Head of caudate nucleus (tissue), 42 donors: Measurements from ENCODE around the gene CLCN2.

Experiments used
- DNase-seq, 42 donors: peaks; one replicate each; pipeline versions ENCODE4 v3.0.0 to v3.0.0-alpha.2; 2020 to 2021; ENCODE audit warnings: mixed read lengths in 7 of 42
- intact Hi-C: fragments of 100-400 bp; cut with DNase I; formaldehyde crosslinking; loops from one replicate; pipeline ENCODE4 v1.15.0; 2022

CLCN2 gene

DNA sequence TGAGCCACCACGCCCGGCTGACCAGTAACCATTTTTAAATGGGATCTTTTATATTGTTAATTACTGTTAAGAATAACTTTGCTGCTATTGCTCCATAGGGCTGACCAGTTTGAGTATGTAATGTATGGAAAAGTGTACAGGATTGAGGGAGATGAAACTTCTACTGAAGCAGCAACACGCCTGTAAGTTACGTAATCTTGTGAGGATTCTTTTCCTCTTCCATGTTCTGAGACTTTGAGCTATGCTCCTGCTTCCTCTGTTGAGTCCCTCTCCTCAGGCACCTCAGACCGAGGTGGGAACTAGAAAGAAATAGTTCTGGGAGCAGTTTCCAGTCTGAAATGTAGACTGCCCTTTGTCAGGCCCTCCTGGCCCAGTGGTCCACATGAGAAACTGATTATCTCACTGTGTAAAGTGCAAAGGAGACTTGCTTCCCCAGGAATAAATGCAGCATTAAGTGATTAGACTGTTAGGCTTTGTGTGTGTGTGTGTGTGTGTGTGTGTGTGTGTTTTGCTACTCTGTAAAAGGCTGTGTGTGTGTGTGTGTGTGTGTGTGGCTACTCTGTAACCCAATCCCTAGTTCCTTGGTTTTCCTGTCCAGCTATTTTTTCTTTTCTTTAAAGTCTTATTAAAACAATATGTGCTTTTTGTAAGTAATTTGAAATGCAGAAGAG, 5.3 kb upstream of the CLCN2 start:
- intact Hi-C loops, result no loop called here
- no peak for DNase-seq

DNA sequence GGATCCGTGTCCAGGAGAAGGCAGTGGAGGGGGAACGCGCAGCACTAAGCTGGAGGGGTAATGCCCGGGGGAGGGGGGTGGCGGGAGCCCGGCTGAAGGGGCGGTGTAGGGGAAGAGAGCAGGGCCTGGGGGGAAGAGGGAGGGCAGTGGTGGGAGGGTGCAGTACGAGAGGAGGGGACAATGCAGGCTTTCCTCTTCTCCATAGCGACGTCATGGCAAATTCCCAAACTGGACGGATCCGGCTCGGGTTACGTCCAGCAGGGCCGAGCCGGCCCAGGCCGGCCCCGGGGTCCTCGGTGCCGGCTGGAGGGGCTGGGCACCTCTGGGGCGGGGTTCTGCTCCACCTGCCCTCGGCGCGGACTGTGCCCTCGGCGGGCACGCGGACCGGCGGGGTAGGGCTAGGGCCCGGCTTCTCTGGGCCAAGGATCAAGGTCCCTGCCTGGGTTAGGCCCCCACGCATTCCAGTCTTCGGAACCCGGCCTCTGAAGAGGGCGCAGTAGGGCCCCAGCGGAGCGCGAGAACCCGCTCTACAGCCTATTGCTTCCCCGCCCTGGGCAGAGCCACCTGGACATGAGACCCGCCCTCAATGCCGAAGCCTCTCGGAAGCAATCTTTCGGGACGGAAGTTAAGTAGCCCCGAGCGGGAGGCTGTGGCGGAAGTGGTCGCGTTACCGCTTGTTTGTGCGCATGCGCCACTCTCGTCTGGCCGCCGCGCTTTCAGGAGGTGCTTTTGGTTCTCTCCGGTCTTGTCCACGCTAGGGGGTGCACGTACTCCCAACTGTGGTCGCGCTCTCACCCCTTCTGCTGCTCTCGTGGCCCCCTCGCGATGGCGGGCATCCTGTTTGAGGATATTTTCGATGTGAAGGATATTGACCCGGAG, 1.5 kb upstream of the CLCN2 start:
- intact Hi-C loops, result no loop called here
- DNase-seq, result peak; percentile 86 to 98 (median 94)

DNA sequence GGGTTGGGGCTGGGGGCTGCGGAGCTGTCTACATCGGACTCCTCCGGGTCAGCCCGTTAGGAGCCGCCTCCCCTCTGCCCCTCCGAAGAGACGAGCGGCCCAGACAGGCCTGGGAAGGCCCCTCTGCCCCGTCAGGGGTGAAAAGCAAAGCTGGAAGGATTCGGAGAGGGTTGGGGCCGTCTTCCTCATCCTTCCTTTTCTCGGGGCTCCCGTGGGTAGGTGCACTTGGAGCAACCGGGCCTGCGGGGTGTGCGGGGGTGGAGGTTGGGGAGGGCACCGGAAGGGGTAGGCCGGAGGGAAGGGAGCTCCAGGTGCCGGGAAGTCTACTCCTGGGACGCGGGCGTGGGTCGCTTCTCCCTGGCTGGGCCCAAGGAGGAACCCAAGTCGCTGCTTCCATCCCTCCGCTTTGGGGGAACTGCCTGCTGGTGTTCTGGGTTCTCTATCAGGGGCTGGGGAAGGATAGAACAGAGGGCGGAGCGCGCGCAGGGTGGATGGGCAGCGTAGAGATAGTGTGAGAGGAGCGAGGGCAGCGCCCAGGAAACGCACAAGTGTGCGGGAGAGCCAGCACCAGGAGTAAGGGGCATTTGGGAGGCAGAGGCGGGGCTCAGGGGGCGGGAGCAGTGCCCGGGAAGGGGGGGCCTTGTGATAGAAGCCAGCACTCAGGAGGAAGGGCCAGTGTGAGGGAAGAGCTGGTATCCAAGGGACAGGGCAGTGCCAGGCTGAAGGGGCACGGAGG, 695 bp upstream of the CLCN2 start:
- peak; percentile 46 to 85 (median 70) for DNase-seq
- intact Hi-C loops, result no loop called here

DNA sequence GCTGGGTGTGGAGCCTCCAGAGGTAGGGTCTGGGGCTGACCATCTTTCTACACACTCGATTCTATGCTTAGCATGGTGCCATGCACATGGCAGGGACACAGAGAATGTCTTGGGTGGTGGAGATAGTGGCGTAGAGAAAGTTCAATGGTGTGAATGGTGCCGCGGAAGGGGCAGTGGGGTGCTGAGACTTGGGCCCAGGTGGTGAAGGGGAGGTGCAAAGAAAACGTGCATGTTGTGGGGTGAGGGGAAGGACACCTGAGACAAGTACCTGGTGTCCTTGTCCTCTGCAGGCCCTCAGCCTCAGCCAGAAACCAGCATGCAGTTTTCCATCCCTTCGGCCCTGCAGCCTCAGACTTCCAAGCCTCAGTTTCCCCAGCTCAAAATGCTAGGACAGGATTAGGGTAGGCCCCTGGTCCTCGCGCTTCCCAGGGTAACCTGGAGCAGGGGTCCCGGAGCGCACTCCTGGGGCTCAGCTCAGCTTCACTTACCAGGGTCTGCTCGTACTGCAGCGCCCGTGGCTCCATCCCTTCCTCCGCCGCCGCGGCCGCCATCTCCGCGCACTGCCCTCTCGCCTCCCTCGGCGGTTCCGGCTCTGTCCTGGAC, 375 bp downstream of the CLCN2 start:
- DNase-seq, result no peak
- intact Hi-C loops, result no loop called here

- DNase-seq, result peak in 10 of 42 donors; percentile 22 to 81 (median 56)
- intact Hi-C loops, result no loop called here
Measured at GRCh38 chr3:184360070-184360928, 1.1 kb downstream of the CLCN2 start.

DNA sequence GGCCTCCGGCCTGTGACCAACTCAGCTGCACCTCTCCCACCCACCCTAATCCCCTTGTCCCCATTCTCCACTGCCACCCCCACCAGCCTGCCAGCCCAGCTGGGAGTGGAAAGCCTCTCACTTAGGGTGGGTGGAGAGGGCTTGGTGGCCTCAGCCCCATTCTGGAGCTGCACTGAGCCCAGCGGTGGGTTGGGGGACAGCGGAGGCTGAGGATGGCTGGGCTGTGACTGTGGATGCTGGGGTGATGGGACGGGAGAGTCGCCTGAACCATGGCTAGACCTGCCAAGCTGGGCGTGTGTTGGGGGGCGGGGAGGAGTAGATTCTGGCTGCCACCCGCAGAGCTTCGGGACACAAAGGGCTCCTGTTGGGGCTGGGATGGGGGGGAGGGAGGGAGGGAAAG, 1.8 kb downstream of the CLCN2 start:
- intact Hi-C loops, result no loop called here
- DNase-seq, result peak; percentile 57 to 93 (median 80)

- intact Hi-C loops, result no loop called here
Measured at GRCh38 chr3:184358921-184359350, 2.5 kb downstream of the CLCN2 start.

DNA sequence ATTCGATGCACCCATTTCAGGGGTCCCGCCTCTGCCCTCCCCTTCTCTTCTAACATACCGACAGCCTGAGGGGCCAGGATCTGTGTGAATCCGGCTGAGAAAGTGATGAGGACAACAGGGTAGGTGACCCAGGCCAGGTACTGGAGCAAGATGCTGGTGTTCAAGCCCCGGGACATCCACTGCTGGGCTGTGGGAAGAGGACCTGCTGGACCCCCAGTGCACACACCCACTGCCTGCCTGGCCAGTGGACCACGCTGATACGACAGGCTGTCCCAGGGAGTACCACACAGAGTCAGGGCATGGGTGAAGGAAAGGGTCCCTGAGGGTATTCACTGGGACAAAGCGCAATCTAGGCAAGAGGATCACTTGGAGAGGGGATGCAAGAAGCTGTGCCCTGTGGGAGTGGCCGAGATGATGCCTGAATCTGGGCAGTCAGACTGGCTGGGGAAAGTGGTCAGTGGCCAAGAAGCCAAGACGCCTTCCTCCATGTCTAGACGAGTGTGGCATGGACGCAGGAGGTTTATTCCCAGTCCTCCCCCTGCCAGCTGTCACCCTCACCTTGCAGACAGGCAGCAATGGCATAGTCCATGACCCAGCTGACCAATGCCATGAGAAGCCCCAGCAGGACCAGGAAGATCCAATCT, 3.2 kb downstream of the CLCN2 start:
- DNase-seq, result no peak
- intact Hi-C loops, result no loop called here

More at GRCh38 chr3:184358921-184359350, 2.5 kb downstream of the CLCN2 start:
- DNase-seq, result no peak

GRCh38 chr3:184357248-184358123, 3.9 kb downstream of the CLCN2 start:
- intact Hi-C loops, result no loop called here

DNA sequence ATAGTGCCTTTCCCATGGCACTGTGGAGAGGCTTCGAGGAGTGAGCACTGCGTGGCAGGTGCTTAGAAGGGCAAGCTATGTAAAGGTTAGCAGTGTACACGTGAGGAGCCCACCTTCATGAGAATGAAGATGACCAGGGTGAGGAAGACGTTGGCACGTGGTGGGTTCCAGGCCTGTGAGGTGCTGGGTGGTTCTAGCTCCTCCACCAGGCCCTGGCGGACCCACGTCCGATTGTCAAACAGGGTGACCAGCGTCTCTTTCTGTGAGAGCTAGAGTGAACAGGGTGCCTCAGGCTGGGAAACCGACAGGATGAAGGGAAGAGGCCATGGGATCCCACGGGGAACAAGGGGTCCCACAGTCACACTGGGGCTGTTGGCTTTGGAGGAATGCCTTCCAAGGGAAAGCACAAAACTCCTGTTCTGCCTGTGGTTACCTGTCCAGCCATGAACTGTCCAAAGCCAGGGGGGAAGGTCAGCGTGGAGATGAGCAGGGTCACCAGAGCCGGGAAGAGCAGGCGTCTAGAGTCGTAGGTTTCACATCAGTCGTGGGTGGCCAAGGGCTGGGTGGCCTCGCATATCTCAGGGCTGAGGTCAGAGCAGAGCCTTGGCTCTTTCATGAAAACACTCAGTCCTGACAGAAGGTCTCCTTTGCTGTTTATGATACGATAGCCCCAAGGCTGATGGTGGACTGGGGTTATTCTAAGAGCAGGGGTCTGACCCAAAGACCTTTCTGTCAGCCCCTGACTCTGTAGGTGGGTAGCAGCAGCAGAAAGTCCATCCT, 6.0 kb downstream of the CLCN2 start:
- intact Hi-C loops, result no loop called here
- DNase-seq, result no peak

More at GRCh38 chr3:184357248-184358123, 3.9 kb downstream of the CLCN2 start:
- DNase-seq, result no peak

DNA sequence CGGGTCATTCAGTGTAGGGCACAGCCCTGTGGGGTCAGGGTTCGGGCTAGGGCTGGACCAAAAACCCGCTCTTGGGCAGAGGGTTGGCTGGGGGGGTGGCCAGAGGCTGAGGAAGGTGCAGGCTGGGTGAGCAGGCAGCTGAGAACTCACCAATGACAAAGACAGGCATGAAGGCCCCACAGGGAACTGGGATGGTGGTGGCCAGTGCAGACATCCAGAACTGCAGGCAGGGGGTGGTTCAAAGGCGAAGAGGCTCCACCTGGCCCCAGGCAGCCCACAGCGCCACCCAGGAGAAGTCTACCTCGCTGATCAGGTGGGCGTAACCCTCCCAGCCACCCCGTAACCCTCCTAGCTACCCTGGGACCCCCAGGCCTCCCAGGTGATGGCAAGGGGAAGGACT, 6.7 kb downstream of the CLCN2 start:
- intact Hi-C loops, result no loop called here
- DNase-seq, result no peak

- DNase-seq, result peak in 33 of 42 donors; percentile 39 to 88 (median 63)
- intact Hi-C loops, result no loop called here
Measured at GRCh38 chr3:184354121-184354728, 7.2 kb downstream of the CLCN2 start.

DNA sequence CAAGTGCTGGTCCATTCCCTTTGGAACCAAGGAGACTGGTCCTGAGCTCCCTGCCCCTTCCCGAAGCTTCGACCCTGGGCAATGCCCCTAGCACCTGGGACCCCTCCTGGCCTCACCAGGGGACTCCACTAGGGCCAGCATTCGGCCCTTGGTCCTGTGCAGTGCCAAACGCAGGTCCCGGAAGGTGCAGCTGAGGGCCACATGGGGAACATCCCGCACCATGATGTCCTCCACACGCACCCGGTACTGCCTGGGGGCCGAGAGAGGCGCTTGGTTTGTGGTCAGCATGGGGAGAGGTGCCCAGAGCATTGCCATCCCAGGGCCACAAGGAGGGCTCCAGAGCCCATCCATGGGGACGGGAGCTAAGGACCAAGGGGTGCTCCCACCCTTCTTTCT, 7.9 kb downstream of the CLCN2 start:
- intact Hi-C loops, result no loop called here
- no peak for DNase-seq

DNA sequence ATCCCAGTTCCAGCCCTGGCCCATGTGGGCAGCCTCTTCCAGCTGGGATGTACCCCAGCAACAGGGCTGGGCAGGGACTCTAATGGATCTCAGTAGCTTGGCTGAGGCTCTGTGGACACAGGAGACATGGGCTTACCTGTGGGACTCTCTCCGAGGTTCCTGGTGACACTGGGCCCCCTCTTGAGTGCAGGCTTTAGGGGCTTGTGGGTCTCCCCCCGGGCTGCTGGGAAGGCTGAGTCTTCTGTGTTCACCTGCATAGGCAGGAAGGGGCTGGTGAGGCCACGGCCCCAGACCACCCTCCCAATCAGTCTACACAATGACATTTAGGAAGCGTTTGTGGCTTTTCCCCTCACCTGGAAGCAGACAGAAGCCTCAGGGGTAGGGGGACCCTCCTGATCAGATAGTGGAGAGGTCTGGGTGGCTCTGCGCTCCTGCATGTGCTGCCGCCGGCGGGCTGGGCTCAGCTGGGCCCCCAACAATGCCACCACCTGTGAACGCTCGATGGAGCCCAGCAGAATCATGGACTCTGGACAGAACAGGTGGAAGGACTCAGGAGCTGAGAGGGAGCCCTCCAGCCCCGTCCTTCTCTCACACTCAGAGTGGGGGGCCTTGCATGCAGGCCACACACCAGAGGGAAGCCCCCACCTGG, 8.4 kb downstream of the CLCN2 start:
- DNase-seq, result no peak
- intact Hi-C loops, result no loop called here

DNA sequence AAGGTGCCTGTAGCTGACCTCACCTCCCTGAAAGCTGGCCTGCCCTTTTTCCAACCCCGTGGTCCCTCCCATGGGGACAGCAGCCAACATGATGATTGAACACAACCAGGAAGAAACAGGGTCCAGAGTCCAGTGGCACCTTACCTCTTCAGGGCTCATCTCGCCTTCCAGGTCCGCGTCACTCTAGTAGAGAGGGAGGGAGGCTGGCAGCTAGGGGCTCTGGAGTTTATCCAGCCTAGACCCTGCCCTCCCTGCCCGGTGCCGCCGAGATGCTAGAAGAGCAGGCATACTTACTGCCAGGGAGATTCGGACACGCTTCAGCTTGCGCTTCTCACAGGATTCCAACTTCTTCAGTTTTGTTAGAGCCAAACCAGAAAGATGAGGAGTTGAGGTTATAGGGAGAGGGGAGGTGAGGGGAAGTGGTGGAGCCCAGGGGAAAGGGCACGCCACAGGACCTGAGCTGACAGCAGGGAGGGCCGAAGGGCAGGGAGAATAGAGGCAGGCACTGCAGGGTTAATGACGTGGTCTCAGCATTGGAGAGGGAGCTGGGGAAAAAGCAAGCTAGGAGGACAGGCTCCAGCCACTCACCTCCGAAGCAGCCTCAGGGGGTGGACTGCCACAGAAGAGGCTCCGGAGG, 9.1 kb downstream of the CLCN2 start:
- DNase-seq, result no peak
- intact Hi-C loops, result no loop called here
